Activated CD8-positive, alpha-beta memory T cell treated with anti-CD3 and anti-CD28 coated beads for 24 hours (primary cell): Measurements from ENCODE around the gene UCP1.
"Not testable (repeated sequence)": the region's sequence is repeated elsewhere in the genome, so short reads cannot be mapped to it uniquely, and the experiment has no call there.

Source experiments
- DNase-seq: peaks from one replicate; pipeline ENCODE4 v3.0.0-alpha.2; 2020

UCP1 gene

GRCh38 chr4:140529434-140529833 is 39.3 kb downstream of the UCP1 start:
- DNase-seq: no peak

GRCh38 chr4:140523857-140524742 is 44.7 kb downstream of the UCP1 start, which contains the start of gene ELMOD2:
Gene ELMOD2, plus strand, starts transcription at chr4:140524168. Its CDS starts 1,261 bp downstream, at chr4:140525429.
- DNase-seq: peak; percentile 98

GRCh38 chr4:140523370-140523856 is 45.3 kb downstream of the UCP1 start:
- no peak for DNase-seq

GRCh38 chr4:140515423-140515822 is 53.3 kb downstream of the UCP1 start:
- no peak for DNase-seq

GRCh38 chr4:140513765-140514164 is 55.0 kb downstream of the UCP1 start:
- DNase-seq: not testable (repeated sequence)
